G401 (cell line): ENCODE data around the gene AMOTL1. TPM values are rescaled to one million over a fixed set of nuclear protein-coding genes. Genes with fewer than 3 reads are reported as not detected.

Experiments
- DNase-seq: peaks from one replicate; pipeline ENCODE4 v3.0.0-alpha.2; 2015; ENCODE audit warnings: low spot score
- in situ Hi-C: cut with HindIII; loops from 2 replicates; pipeline ENCODE4 v1.10.0; 2016; ENCODE audit warnings: low sequenced_read_pairs, mixed read lengths
- total RNA-seq: library from RNA; depleted of rRNA; stranded (reverse); fragments of >200 nt; shearing (Covaris generic); gene quantifications from 2 replicates; pipeline ENCODE4 v1.2.3, GENCODE V29; 2014

Gene AMOTL1
- total RNA-seq, 1 experiment from 2014 or later, result 45.9 TPM

- in situ Hi-C loops, result no loop called here
- DNase-seq, result no peak
Observed at GRCh38 chr11:94762995-94763394, 5.2 kb upstream of the AMOTL1 start.

- in situ Hi-C loops, result no loop called here
Observed at GRCh38 chr11:94766713-94767206, 1.4 kb upstream of the AMOTL1 start.

GRCh38 chr11:94767291-94767690 lies 865 bp upstream of the AMOTL1 start:
- in situ Hi-C loops, result no loop called here

More at GRCh38 chr11:94766713-94767206, 1.4 kb upstream of the AMOTL1 start:
- DNase-seq, result no peak

GRCh38 chr11:94768602-94769541 lies 716 bp downstream of the AMOTL1 start:
- peak; percentile 38 for DNase-seq
- in situ Hi-C loops, result no loop called here

More at GRCh38 chr11:94767291-94767690, 865 bp upstream of the AMOTL1 start:
- no peak for DNase-seq

- in situ Hi-C loops, result no loop called here
Observed at GRCh38 chr11:94769880-94770279, 1.7 kb downstream of the AMOTL1 start.

GRCh38 chr11:94770563-94771120 lies 2.5 kb downstream of the AMOTL1 start:
- in situ Hi-C loops, result no loop called here
- DNase-seq, result no peak

More at GRCh38 chr11:94769880-94770279, 1.7 kb downstream of the AMOTL1 start:
- DNase-seq, result peak; percentile 28

GRCh38 chr11:94771390-94771789 lies 3.2 kb downstream of the AMOTL1 start:
- DNase-seq, result no peak
- in situ Hi-C loops, result no loop called here

- in situ Hi-C loops, result no loop called here
- no peak for DNase-seq
Observed at GRCh38 chr11:94771951-94772350, 3.8 kb downstream of the AMOTL1 start.

- in situ Hi-C loops, result no loop called here
- no peak for DNase-seq
Observed at GRCh38 chr11:94773842-94774241, 5.7 kb downstream of the AMOTL1 start.

GRCh38 chr11:94774345-94774744 lies 6.2 kb downstream of the AMOTL1 start:
- in situ Hi-C loops, result no loop called here
- no peak for DNase-seq

- DNase-seq, result no peak
- in situ Hi-C loops, result no loop called here
Observed at GRCh38 chr11:94775567-94776327, 7.6 kb downstream of the AMOTL1 start.

GRCh38 chr11:94776351-94777321 lies 8.5 kb downstream of the AMOTL1 start:
- DNase-seq, result no peak
- in situ Hi-C loops, result no loop called here

- in situ Hi-C loops, result no loop called here
- DNase-seq, result no peak
Observed at GRCh38 chr11:94780432-94780831, 12.3 kb downstream of the AMOTL1 start.

- no peak for DNase-seq
- in situ Hi-C loops, result no loop called here
Observed at GRCh38 chr11:94781837-94782236, 13.7 kb downstream of the AMOTL1 start.

- in situ Hi-C loops, result no loop called here
- no peak for DNase-seq
Observed at GRCh38 chr11:94782446-94782845, 14.3 kb downstream of the AMOTL1 start.

- in situ Hi-C loops, result no loop called here
- no peak for DNase-seq
Observed at GRCh38 chr11:94784884-94785283, 16.7 kb downstream of the AMOTL1 start.

- in situ Hi-C loops, result no loop called here
- no peak for DNase-seq
Observed at GRCh38 chr11:94785509-94785908, 17.4 kb downstream of the AMOTL1 start.

- in situ Hi-C loops, result no loop called here
- DNase-seq, result peak; percentile 47
Observed at GRCh38 chr11:94786264-94787126, 18.3 kb downstream of the AMOTL1 start.
